ENCODE measurements around the gene FXYD6.

DNA sequence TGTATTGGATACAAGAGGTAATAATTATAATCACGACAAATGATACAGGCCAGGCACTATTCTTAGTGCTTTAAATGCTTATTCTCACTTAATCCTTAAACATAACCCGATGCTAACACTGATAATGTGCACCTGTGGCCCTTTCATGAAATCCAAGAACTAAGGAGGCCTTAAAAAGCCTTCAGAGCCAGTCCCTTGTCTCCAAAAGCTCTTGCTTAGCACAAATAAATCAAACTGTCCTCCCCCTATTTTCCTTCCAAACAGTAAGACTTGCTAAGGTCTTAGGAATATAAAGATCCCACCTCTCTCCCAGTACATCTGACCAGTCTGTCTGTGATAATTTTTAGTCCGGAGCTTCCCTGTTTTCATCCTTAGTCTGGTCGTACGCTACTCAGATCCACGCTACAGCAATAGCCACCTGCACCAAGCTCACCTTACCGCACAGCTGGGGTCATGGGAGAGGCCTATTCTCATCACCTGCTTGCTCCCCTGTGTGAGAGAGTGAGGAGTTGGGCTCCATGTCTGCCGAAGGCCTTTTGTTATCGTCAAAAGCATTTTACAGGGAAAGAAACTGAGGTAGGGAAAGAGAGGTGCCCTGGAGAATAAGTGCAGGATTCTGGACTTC, 16.9 kb downstream of the FXYD6 start:
- TF ChIP-seq, protein P1, sequence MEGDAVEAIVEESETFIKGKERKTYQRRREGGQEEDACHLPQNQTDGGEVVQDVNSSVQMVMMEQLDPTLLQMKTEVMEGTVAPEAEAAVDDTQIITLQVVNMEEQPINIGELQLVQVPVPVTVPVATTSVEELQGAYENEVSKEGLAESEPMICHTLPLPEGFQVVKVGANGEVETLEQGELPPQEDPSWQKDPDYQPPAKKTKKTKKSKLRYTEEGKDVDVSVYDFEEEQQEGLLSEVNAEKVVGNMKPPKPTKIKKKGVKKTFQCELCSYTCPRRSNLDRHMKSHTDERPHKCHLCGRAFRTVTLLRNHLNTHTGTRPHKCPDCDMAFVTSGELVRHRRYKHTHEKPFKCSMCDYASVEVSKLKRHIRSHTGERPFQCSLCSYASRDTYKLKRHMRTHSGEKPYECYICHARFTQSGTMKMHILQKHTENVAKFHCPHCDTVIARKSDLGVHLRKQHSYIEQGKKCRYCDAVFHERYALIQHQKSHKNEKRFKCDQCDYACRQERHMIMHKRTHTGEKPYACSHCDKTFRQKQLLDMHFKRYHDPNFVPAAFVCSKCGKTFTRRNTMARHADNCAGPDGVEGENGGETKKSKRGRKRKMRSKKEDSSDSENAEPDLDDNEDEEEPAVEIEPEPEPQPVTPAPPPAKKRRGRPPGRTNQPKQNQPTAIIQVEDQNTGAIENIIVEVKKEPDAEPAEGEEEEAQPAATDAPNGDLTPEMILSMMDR (IDR thresholded peaks at IDR 0.05): no peak
- TF ChIP-seq POLR2A (IDR thresholded peaks at IDR 0.05): no peak
